G401.6 (cell line): ENCODE measurements around the gene MORC3.

Source experiments
- FAIRE-seq: peaks from 2 replicates; lab custom pipeline; 2012; peaks lifted over from hg19 to GRCh38; lab: Jason Lieb, UNC

Gene MORC3

DNA sequence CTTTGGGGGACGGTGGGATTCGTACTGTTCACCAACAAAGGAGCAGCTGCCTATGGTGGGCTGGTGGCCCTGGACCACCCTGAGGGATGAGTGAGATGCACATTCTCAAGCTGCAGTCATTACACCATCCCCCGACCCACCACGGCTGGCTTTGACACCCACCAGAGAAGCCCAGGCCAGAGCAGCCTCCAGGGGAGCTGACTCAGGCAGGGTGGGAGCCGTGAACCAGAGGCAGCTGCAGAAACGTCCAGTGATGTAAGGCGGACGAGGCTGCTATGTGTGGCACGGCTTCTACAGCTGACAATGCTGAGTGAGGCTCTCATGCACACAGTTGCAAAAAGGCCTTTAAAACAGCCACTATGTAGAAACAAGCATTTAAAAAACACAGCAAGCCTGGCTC lies 105.3 kb downstream of the MORC3 start:
- FAIRE-seq = no peak
